GM21717 (cell line): ENCODE measurements around the gene MSANTD2.
"Not testable (repeated sequence)": the region's sequence is repeated elsewhere in the genome, so short reads cannot be mapped to it uniquely, and the experiment has no call there.

Experiments
- ATAC-seq: cut with Tn5 transposase; IDR thresholded peaks from one replicate; pipeline ENCODE4 v1.9.1; 2021; ENCODE audit warnings: mild to moderate bottlenecking, moderate library complexity; ENCODE audit not compliant: unreplicated experiment

MSANTD2 gene

GRCh38 chr11:124778281-124778680 lies 21.9 kb downstream of the MSANTD2 start:
- ATAC-seq = no peak

- no peak for ATAC-seq
These were observed 23.2 kb downstream of the MSANTD2 start for GRCh38 chr11:124776865-124777645.

DNA sequence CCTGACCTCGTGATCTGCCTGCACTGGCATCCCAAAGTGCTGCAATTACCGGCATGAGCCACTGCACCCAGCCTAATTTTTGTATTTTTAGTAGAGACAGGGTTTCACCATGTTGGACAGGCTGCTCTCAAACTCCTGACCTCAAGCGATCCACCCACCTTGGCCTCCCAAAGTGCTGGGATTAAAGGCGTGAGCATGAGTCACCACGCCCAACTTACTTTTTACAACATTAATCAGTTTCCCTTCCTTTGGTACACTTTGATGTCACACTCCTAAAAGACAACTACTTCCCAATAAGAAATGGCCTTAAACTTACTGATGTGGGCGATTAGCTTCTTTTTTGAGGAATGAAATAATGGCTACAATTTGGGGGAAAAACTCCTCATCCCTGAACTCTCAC lies 29.2 kb downstream of the MSANTD2 start:
- not testable (repeated sequence) for ATAC-seq

GRCh38 chr11:124769806-124770774 lies 30.1 kb downstream of the MSANTD2 start:
- ATAC-seq = no peak

DNA sequence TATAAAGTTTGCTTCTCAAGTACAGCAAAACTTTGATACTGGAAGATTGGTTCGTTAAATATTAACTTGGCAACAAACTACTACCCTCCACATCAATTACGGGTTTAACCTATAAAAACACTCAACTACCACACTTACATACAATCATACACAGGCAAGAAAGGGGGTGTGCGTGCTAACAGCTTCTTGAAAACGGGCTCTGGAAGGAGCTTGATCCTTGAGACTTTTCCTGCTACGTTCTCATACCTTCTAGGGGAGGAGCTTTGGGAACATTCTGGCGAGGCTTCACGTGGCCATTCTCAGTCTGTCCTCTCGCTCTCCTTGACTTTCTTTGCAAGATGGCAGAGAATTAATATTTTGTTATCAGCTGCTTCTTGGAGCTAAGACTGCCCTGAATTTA lies 31.3 kb downstream of the MSANTD2 start:
- ATAC-seq = no peak

- no peak for ATAC-seq
These were observed 34.0 kb downstream of the MSANTD2 start for GRCh38 chr11:124766156-124766555.

DNA sequence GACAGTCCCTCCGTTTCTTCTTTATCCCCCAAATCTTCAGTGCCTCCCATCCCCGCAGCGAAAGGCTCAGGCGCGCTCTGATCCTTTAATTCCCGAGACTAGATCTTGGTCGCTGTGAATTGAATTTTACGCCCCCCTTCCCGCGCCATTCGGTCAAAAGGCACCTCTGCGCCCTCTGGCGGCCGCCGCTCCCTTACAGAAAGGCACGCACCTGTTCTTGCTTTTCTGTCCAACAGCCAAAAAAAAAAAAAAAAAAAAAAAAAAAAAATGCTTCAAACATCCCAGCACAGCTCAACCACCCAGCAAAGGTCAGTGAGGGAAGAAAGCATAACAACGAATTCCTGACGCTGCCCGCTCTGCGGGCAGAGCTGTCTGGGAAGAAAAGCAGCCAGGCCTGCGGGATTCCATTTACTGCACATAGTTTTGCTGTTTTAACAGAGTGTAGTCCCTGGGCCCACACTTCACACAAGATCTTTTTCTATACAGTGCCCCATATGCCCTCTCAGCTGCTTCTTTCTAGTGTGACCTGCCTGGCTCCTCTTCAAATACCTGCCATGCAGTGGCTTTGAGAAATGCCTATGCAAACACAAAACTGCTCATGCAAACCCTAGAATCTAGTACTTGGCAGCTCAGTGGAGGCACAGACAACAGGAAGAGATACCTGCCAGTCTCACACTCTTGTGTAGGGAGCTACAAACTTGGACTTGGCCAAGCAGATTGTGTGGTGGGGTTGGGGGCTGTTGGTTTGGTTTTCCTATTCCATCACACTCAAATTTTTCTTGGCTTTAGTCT lies 36.9 kb downstream of the MSANTD2 start:
- peak; percentile 22 for ATAC-seq

- ATAC-seq = peak; percentile 16
These were observed 37.5 kb downstream of the MSANTD2 start for GRCh38 chr11:124762624-124763155.

DNA sequence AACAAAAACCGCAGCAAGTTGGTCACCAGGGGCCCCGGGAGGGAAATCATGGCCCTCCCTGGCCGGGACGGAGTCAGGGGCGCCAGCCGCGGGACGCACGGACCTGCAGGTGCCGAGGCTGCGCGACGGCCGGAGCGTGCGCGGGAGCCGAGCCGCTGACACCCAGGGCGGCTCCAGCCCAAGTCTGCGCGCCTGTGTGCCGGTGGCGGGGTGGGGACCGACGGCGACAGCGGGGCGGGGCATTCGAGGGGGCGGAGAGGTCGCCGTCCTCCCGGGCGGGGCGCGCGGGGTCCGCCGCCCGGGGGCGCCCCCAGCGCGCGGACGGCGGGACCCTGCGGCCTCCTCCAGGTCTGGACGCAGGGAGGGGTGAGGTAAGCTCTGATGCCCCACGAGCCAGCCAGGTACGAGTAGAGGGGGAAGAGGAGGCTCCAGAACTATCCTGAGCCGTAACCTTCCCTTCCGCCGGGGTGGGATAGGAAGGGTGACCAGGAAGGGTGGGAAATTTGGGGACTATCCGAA lies 38.0 kb downstream of the MSANTD2 start, which contains the start of gene ESAM:
ESAM (minus strand) TSS at position 186 of the 519 bp plus-strand sequence; CDS start at position 50, 136 bp downstream.
- ATAC-seq = peak; percentile 61

DNA sequence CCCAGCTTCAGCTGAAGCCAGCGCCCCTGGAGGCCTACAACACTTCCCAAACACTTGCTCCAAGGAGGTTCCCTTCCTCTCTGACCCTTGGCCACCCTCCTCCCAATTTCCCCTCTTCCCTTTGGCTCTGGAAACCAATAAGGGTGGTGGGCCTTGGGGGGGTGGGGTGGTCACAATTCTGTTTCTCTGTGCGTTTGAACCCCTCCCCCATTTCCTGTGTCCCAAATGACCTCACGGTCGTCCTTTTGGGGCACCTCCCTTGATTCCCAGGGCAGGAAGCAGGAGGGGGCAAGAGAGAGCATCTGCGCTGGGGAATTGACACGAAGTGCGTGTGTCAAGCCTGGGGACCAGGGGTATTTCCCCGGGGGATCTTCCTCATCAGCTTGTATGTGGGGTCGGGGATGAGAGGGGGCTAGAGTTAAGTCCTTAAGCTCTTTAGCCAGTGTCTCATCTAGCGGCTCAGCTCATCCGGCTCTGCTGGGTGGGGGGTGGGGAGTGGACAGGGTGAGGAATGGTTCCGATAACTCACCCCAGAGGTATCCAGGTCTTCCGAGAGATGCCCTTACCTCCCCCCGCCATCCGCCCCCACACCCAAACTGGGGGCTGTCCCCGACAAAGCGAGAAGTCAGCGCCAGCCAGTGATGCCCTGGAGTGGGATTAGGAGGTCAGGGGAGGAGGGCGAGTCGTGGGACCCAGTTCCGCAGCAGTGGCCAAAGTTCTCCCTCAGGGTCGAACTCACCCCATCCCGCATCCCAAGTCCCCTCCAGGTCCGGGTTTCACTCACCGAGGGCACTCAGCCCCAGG lies 38.7 kb downstream of the MSANTD2 start:
- ATAC-seq = peak; percentile 3

DNA sequence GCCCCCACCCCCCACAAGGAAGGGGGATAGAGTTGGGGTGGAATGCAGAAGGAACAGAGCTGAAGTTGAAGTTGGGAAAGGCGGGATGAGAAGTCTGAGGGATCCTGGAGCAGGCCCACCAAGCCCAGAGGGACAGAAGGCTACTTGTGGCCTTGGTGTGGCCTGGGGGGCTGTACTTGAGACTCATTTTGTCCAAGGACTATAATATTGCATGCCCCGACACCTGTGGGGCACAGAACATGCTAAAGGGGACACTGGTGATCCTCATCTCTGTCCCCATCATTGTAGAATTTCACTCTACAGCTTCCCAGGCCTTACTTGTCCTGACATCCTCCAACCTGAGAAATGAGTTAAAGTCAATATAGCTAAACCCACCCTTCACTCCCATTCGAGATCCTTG lies 39.4 kb downstream of the MSANTD2 start:
- ATAC-seq = no peak

DNA sequence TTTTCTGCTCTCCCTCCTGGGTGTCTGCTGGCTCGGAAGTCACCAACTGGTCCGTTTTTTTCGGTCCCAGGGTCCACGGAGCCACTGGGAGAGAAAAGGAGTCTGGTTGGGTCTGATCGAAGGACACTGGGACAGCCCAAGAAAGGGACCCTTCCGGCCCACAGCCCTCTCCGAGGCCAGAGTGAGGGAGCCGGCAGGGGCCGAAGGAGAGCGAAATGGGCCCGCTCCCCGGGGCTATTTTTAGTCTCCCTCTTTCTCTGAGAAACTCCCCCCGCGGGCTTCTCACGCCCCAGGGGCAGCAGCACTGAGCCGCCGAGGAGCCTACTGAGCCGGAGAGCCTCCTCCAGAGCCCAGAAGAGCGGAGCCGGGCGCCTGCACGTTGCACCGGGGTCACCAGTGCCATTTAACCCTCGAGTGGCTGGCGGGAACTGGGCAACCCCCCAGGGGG lies 40.0 kb downstream of the MSANTD2 start:
- ATAC-seq = peak; percentile 36

DNA sequence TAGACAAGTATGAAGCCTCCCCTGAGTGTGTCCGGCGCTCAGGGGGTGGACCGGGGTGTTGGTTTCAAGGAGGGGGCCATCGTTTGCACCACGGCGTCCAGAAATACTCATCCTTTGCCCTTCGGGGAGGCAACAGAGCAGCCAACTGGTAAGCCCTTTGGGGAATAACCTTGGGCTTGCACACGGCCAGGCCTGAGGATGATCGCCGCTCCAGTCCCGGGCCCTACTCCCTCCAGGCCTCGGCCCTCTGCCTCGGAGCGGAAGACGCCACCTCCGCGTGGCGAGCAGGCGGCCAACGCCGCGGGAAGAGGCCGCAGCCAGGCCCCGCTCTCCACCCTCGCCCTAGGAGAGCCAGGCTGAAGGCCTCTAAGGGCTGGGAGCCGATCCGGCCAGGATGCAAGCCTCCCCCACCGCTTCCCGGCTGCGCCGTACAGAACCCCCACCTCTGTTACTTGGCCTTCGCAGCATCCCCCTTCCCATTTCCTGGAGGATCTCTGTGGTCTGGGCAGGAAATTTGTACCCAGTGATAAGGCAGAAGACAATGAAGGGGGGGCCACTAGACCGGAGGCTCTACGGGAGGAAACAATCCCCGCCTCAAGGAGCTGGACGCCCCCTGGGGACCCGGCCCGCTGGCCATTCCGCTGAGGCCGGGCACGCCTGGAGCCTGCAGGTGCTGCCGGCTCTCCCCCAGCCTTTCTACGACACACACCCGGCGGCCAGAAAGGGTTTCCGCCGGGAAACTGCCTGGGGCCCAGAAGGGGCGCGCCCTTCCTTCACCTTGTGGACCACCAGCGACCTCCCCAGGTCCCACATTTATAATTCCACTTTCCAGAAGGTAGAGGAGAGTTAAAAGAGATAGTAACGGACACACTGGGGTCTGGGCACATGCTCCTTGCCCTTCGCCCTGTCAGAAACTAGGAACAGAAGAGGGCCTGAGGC lies 40.7 kb downstream of the MSANTD2 start:
- no peak for ATAC-seq

DNA sequence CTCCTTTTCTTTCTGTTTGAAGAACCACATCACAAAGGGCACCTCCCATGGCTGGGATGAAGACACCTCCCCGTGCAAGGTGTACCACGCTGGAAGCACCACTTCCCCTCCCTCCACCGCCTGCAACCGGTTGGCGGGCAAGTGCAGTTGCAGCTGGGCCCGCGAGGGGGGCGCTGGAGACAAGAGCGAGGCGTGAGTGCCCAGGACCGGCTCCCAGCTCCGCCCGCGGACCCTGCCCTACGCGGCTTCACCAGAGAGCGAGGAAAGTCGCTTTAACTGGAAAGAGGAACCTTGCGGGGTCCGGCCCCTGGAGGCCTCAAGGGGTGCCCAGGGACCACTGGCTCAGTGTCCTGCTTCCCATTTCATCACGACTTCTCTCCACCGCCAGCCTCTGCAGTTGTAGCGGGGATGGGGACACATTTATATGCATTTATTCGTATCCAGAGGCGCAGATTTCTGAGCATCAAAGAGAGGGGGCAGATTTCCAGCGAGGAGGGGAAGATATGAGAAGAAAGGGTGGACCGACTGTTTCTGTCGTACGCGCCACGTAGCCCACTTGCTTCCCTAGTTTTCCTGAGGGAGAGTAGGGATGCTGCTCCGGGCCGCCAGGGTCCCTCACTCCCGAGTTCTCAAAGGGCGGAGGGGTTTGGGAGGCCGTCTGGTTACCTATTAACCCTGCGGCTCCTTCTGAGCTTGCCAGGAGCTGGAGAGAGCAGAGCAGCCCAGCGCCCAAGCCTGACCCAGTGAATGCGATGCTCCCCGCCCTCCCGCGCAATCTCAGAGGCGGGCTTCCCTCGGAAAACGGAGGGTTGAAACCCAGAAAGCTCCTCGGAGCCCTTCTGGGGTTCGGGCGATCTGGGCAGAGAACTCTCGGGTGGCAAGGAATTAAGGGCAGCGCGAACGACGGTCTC lies 41.6 kb downstream of the MSANTD2 start:
- ATAC-seq = peak; percentile 42

GRCh38 chr11:124757320-124757719 lies 42.9 kb downstream of the MSANTD2 start:
- ATAC-seq = no peak

GRCh38 chr11:124756753-124757227 lies 43.4 kb downstream of the MSANTD2 start:
- ATAC-seq = no peak
